GM10266 (cell line): ENCODE results near the gene ANAPC2.

Experiments used
- DNase-seq: peaks from one replicate; pipeline ENCODE4 v3.0.0; 2012; ENCODE audit errors: extremely low spot score
- CTCF ChIP-seq: IDR thresholded peaks from 2 replicates; pipeline ENCODE4 v1.5.1; 2012; ENCODE audit warnings: mild to moderate bottlenecking, low read depth; ENCODE audit not compliant: control insufficient read depth, insufficient read depth; ENCODE audit errors: missing control alignments

ANAPC2 gene

GRCh38 chr9:137147793-137148160, 40.6 kb downstream of the ANAPC2 start:
- no peak for DNase-seq
- no peak for TF ChIP-seq CTCF

GRCh38 chr9:137147091-137147792, 41.1 kb downstream of the ANAPC2 start:
- no peak for TF ChIP-seq CTCF

GRCh38 chr9:137146527-137146918, 41.8 kb downstream of the ANAPC2 start:
- TF ChIP-seq CTCF, result no peak
- no peak for DNase-seq

More at GRCh38 chr9:137147091-137147792, 41.1 kb downstream of the ANAPC2 start:
- no peak for DNase-seq

GRCh38 chr9:137145731-137146526, 42.4 kb downstream of the ANAPC2 start:
- no peak for DNase-seq
- no peak for TF ChIP-seq CTCF

GRCh38 chr9:137143459-137143858, 44.9 kb downstream of the ANAPC2 start:
- DNase-seq, result no peak
- no peak for TF ChIP-seq CTCF

- no peak for DNase-seq
- no peak for TF ChIP-seq CTCF
Observed at GRCh38 chr9:137141976-137142936, 46.1 kb downstream of the ANAPC2 start.
